OCI-LY7 (cell line): ENCODE measurements around the gene DAPK1. TPM values are rescaled to one million over a fixed set of nuclear protein-coding genes. Genes with fewer than 3 reads are reported as not detected.

ENCODE experiments used
- BruUV-seq: library from RNA; stranded (reverse); fragments of 400-500 nt; replicated peaks from 2 replicates; lab custom pipeline; 2021; lab: Mats Ljungman, UMichigan
- CTCF ChIA-PET: fragments of 300-600 bp; sonication (Branson Sonifier 250); formaldehyde crosslinking; loops from one replicate; lab custom pipeline; 2022; ENCODE audit warnings: antibody characterized with exemption; ENCODE audit not compliant: unreplicated experiment; lab: Charles Lee
- POLR2A ChIA-PET: fragments of 300-600 bp; sonication (Branson Sonifier 250); formaldehyde crosslinking; loops from one replicate; lab custom pipeline; 2022; ENCODE audit warnings: antibody characterized with exemption; lab: Charles Lee
- DNase-seq: peaks from one replicate; pipeline ENCODE4 v3.0.0-alpha.2; 2015; ENCODE audit warnings: low spot score
- H2AFZ ChIP-seq: fragments of 200-600 bp; sonication (generic), shearing (Covaris generic); 2 replicates; pipeline ENCODE4 v1.6.1; 2014; ENCODE audit warnings: mild to moderate bottlenecking, antibody characterized with exemption, low read length, moderate library complexity
- H3K27ac ChIP-seq: fragments of 200-600 bp; sonication (generic); 2 replicates; pipeline ENCODE4 v1.5.1; 2014; ENCODE audit warnings: mixed run types, low read depth, mild to moderate bottlenecking, moderate library complexity, low read length, inconsistent platforms; ENCODE audit not compliant: poor library complexity, severe bottlenecking
- H3K36me3 ChIP-seq: fragments of 200-600 bp; sonication (generic); 2 replicates; pipeline ENCODE4 v1.6.1; 2014; ENCODE audit warnings: mild to moderate bottlenecking, antibody characterized with exemption, low read length, moderate library complexity, mixed read lengths; ENCODE audit not compliant: insufficient read depth
- H3K4me1 ChIP-seq: fragments of 200-600 bp; sonication (generic); 2 replicates; pipeline ENCODE4 v1.5.1; 2014; ENCODE audit warnings: mild to moderate bottlenecking, low read length; ENCODE audit not compliant: insufficient read depth, poor library complexity, severe bottlenecking
- H3K4me2 ChIP-seq: fragments of 200-600 bp; sonication (generic); 2 replicates; pipeline ENCODE4 v1.6.1; 2014; ENCODE audit warnings: mild to moderate bottlenecking, low read length
- H3K4me3 ChIP-seq: fragments of 200-600 bp; sonication (generic); 2 replicates; pipeline ENCODE4 v1.5.1; 2014; ENCODE audit warnings: mild to moderate bottlenecking, low read depth, low read length; ENCODE audit not compliant: poor library complexity, severe bottlenecking
- H3K79me2 ChIP-seq: fragments of 200-600 bp; sonication (generic); 2 replicates; pipeline ENCODE4 v1.6.1; 2016; ENCODE audit warnings: low read depth, mild to moderate bottlenecking, low read length, moderate library complexity, mixed read lengths; ENCODE audit not compliant: insufficient read depth
- H3K9me2 ChIP-seq: fragments of 200-600 bp; sonication (generic); 2 replicates; pipeline ENCODE4 v1.6.1; 2016; ENCODE audit warnings: mild to moderate bottlenecking, low read length, mixed read lengths; ENCODE audit not compliant: insufficient read depth
- H3K9me3 ChIP-seq: fragments of 200-600 bp; sonication (generic); 2 replicates; pipeline ENCODE4 v1.6.1; 2014; ENCODE audit warnings: mild to moderate bottlenecking, mixed run types, low read length, mixed read lengths
- H4K20me1 ChIP-seq: fragments of 200-600 bp; sonication (generic); 2 replicates; pipeline ENCODE4 v1.6.1; 2014; ENCODE audit warnings: mild to moderate bottlenecking, antibody characterized with exemption, low read length, moderate library complexity, mixed read lengths; ENCODE audit not compliant: insufficient read depth
- CTCF ChIP-seq: fragments of 200-600 bp; sonication (generic); conservative IDR thresholded peaks from 2 replicates; pipeline ENCODE4 v1.5.1; 2014; ENCODE audit warnings: mild to moderate bottlenecking, antibody characterized with exemption, low read length, moderate library complexity, mixed read lengths
- EZH2phosphoT487 ChIP-seq: fragments of 200-600 bp; sonication (generic); IDR thresholded peaks from 2 replicates; pipeline ENCODE4 v1.6.1; 2018; ENCODE audit warnings: low read depth, borderline replicate concordance, mild to moderate bottlenecking, mixed run types, antibody characterized with exemption, low read length, moderate library complexity, mixed read lengths
- intact Hi-C: fragments of 100-400 bp; cut with micrococcal nuclease; formaldehyde crosslinking; loops from one replicate; pipeline ENCODE4 v1.10.0; 2022; ENCODE audit not compliant: unreplicated experiment
- total RNA-seq, 2 experiments: library from RNA; depleted of rRNA in 1 of 2; stranded (reverse); fragments of >200 nt in 1 of 2; shearing (Covaris generic) in 1 of 2; gene quantifications; 2 replicates each; pipeline ENCODE4 v1.2.3, GENCODE V29; 2014 to 2022

DAPK1 gene
- total RNA-seq, 2 experiments from 2014 or later = 0.25 to 3.5 TPM

GRCh38 chr9:87481890-87482855 lies 15.5 kb upstream of the DAPK1 start:
- intact Hi-C loops = loop anchor here (5.0 kb wide), 1 partner anchor 70 kb away; no protein-coding TSS in a partner anchor
- Histone ChIP-seq H3K4me1 (peaks cover 11% of the 10 kb centered on the region), H2AFZ (no peak overlapping the region), H3K36me3 (no peaks in the 10 kb centered on the region), H3K79me2 (no peaks in the 10 kb centered on the region), H3K9me3 (no peaks in the 10 kb centered on the region), H3K9me2 (no peaks in the 10 kb centered on the region), H3K4me3 (no peak overlapping the region), H3K4me2 (no peak overlapping the region), H4K20me1 (no peaks in the 10 kb centered on the region), H3K27ac (no peak overlapping the region)
- no TSS peak for BruUV-seq
- no peak for DNase-seq
- ChIA-PET CTCF (no interaction called here), POLR2A (interaction anchor here (0.6 to 1.4 kb wide), 5 partner anchors 11 to 452 kb away, joined by 3 to 4 read pairs (median 4); no protein-coding TSS in a partner anchor)
- TF ChIP-seq CTCF (no peak), EZH2phosphoT487 (no peak)

- intact Hi-C loops = no loop called here
- H3K4me2 ChIP-seq = no peak overlapping the region
- H3K9me3 ChIP-seq = no peaks in the 10 kb centered on the region
- H3K9me2 ChIP-seq = no peaks in the 10 kb centered on the region
- H3K4me1 ChIP-seq = no peaks in the 10 kb centered on the region
- no peaks in the 10 kb centered on the region for H3K79me2 ChIP-seq
- H2AFZ ChIP-seq = no peak overlapping the region
- TF ChIP-seq CTCF = no peak
- no peak for TF ChIP-seq EZH2phosphoT487
- H3K4me3 ChIP-seq = no peak overlapping the region
- POLR2A ChIA-PET = interaction anchor here (0.7 to 1.1 kb wide), 2 partner anchors 19 to 60 kb away, joined by 3 read pairs; no protein-coding TSS in a partner anchor
- no peak for DNase-seq
- CTCF ChIA-PET = no interaction called here
- H4K20me1 ChIP-seq = no peaks in the 10 kb centered on the region
- no peaks in the 10 kb centered on the region for H3K36me3 ChIP-seq
- no peak overlapping the region for H3K27ac ChIP-seq
- BruUV-seq = no TSS peak
Measured at GRCh38 chr9:87490225-87490624, 7.4 kb upstream of the DAPK1 start.
